IMR-90 (cell line): Measurements from ENCODE around the gene RAD51.
"Not testable (repeated sequence)": the region's sequence is repeated elsewhere in the genome, so short reads cannot be mapped to it uniquely, and the experiment has no call there.

Experiments used
- CEBPB ChIP-seq: IDR thresholded peaks from 2 replicates; pipeline ENCODE4 v1.6.1; 2012; ENCODE audit warnings: low read depth, low read length, improper control_type of control experiment
- CHD1 ChIP-seq: IDR thresholded peaks from 2 replicates; pipeline ENCODE4 v1.6.1; 2012; ENCODE audit warnings: low read depth, low read length, improper control_type of control experiment
- CTCF ChIP-seq: conservative IDR thresholded peaks from 2 replicates; pipeline ENCODE4 v1.5.1; 2012; ENCODE audit warnings: mild to moderate bottlenecking, low read depth, low read length, improper control_type of control experiment
- ELK1 ChIP-seq: fragments of 150-350 bp; IDR thresholded peaks from 2 replicates; pipeline ENCODE4 v1.6.1; 2016; ENCODE audit warnings: low read depth, mild to moderate bottlenecking, low read length, moderate library complexity, borderline replicate concordance
- MAZ ChIP-seq: IDR thresholded peaks from 2 replicates; pipeline ENCODE4 v1.6.1; 2012; ENCODE audit warnings: low read depth, mild to moderate bottlenecking, low read length, improper control_type of control experiment, moderate library complexity, borderline replicate concordance
- POLR2A ChIP-seq: IDR thresholded peaks from 2 replicates; pipeline ENCODE4 v1.6.1; 2012; ENCODE audit warnings: mild to moderate bottlenecking, low read depth, low read length
- RAD21 ChIP-seq: IDR thresholded peaks from 2 replicates; pipeline ENCODE4 v1.6.1; 2012; ENCODE audit warnings: low read length, improper control_type of control experiment
- RCOR1 ChIP-seq: IDR thresholded peaks from 2 replicates; pipeline ENCODE4 v1.6.1; 2012; ENCODE audit warnings: mild to moderate bottlenecking, low read length, improper control_type of control experiment; ENCODE audit not compliant: insufficient replicate concordance
- RFX5 ChIP-seq: IDR thresholded peaks from 2 replicates; pipeline ENCODE4 v1.8.0; 2012; ENCODE audit warnings: low read depth, mild to moderate bottlenecking, low read length, moderate library complexity
- SMC3 ChIP-seq: fragments of 150-350 bp; IDR thresholded peaks from 2 replicates; pipeline ENCODE4 v1.6.1; 2016; ENCODE audit warnings: low read depth, mild to moderate bottlenecking, antibody characterized with exemption, low read length, moderate library complexity
- USF2 ChIP-seq: fragments of 150-350 bp; IDR thresholded peaks from 2 replicates; pipeline ENCODE4 v1.6.1; 2017; ENCODE audit warnings: mild to moderate bottlenecking, antibody characterized with exemption, low read length, low read depth

GRCh38 chr15:40676290-40676689 is 18.7 kb upstream of the RAD51 start:
- not testable (repeated sequence) for TF ChIP-seq RFX5, CTCF, RCOR1, POLR2A, SMC3, CEBPB, RAD21, ELK1, CHD1, MAZ, USF2
